ENCODE data around the gene SF1.

SF1 gene

GRCh38 chr11:64759722-64760719, 18.3 kb downstream of the SF1 start, which contains the start of gene PYGM:
TSS of gene PYGM (minus strand) at chr11:64759974. CDS start at chr11:64759898, 76 bp downstream.
- no peak for DNase-seq

- no peak for DNase-seq
These were observed 19.1 kb downstream of the SF1 start for GRCh38 chr11:64759131-64759721.

GRCh38 chr11:64758330-64759079, 19.8 kb downstream of the SF1 start:
- DNase-seq: no peak

GRCh38 chr11:64757549-64758329, 20.6 kb downstream of the SF1 start:
- DNase-seq: no peak

GRCh38 chr11:64755681-64756361, 22.5 kb downstream of the SF1 start:
- no peak for DNase-seq

DNA sequence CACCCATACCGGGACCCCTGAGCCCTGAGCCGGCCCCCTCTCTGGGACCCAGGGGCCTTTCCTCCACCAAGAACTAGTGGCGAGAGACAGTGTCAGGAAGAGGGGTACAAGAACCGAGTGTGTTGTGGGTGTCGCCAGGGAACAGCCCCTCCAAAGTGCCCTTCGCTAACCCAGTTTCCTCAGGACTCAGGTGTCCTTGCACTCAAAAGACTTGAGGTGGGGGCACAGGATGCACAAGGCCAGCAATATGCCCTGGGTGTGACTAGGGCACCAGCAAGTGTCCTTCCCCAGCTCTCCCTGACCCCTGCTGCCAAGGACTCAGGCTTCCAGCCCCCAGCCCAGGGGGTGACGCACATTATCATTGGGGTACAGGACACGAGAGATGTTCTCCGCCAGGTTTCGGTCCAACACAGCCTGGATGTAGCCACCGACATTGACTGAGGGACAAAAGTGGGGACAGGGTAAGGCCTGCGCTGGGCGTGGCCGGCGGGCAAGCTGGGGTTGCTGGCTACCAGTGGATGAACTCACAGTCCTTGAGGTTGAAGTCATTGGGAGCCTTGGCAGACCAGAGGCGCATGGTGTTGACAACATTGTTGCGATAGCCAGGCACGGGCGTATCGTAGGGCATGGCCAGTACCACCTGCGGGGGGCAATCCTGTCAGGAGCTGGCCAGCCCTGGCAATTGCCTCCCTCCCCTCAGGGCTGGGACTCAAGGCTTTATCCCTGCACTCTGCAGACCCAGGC, 23.3 kb downstream of the SF1 start:
- DNase-seq: no peak

DNA sequence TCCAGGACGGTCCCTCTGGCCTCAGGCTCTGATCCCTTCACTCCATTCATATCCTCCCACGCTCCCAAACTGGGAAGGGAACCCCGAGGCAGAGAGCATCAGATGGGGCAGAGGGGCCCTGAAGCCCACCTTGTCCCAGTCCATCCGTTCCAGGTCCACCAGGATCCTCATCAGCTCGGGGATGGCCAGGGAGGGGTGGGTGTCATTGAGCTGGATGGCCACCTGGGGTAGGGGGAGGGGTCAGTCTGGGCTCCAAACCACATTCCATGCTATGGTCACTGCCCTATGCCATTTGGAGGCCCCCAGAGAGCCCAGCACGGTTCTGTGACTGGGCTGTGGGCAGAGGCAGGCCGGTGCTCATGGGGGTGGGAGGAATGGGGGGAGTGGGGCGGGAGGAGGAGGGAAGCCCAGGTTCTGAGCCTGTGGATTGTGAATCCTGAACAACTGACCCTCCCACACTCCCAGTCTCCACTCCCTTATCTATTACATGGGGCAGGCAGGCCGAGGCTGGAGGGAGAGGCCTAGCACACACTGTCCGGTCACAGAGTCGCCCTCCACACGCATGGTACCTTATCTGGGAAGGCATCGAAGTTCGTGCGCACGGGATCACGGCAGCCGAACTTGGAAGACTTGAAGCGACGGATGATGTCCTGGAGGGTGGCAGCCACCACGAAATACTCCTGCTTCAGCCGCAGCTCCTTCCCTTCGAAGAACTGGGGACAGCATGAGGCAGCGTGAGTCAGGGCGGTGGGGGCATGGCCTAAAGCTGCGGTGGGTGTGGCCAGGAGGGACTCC, 24.0 kb downstream of the SF1 start:
- no peak for DNase-seq

DNA sequence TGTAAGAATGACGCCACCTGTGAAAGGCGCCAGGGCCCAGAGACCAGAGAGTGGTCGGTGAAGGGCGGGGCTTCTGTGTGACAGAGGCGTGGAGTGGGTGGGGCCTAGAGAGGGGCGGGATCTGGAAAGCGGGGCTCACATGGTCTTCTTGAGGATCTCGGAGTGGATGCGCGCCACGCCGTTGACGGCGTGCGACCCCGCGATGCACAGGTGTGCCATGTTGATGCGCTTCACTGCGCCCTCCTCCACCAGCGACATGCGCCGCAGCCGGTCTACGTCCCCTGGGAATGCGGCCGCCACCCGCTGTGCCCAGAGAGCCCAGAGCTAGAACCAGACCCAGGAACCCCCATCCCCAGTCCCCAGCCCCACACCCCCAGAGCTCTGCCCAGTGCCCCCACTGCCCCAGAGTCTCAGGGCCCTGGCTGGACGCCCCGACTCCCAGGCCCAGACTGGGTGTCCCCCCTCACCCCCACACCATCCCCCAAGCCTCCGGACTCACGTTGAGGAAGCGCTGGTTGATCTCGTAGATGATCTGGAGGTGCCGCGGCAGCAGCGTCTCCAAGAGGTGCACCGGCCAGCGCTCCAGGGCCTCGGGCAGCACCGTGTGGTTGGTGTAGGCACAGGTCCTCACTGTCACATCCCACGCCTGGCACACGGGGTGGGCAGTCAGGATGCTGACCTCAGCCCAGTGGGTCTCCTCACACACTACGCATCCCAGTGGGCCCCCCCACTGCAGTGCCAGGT, 24.8 kb downstream of the SF1 start:
- DNase-seq: no peak

DNA sequence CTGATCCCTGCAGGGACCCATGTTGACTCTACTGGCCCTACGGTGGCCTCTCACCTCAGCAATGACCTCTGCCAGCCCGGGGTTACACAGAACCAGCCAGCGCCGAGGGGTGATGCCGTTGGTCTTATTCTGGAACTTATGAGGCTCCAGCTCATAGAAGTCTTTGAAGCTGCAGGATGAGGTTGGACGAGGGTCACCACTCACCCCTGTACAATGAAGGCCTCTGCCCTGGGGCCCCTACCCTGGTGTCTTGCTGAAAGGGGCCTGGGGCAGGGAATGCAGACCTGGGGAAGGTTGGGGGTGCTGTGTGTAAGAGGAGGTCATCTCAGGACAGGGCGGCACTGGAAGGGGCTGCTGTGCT, 25.3 kb downstream of the SF1 start:
- DNase-seq: no peak

DNA sequence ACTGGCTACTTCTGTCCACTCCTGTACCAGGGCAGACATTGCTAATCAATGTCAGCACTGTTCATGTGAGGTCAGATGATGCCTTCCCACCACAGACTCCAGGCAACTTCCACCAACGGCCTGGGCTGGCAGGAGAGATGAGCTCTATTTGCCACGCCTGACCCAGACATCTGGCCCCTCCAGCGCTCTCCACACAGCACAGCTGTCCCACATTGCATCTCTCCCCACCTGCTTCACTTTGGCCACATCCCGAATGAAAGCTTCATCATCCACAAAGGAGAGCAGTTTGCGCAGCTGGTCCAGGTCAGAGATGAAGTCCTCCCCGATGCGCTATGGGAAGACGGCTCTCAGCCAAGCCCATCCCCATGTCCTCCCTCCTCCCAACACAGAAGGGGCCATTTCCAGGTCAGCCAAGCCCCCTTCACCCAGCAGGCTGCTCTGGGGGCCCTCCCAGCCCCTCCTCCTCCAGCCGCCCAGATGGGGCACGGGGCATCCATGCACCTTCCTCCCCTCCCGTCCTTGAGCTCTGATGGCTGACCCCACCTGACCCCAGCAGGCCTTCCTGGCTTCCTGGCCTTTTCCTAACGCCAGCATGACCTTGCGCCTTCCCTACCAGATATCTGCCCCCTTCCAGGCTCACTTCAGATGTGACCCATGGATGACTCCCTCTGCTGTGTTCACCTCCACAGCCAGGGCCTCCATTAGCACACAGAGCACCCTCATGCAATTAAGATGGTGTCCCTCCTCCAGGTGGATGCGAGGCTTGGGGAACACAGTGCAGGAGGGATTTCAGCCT, 26.0 kb downstream of the SF1 start:
- no peak for DNase-seq

DNA sequence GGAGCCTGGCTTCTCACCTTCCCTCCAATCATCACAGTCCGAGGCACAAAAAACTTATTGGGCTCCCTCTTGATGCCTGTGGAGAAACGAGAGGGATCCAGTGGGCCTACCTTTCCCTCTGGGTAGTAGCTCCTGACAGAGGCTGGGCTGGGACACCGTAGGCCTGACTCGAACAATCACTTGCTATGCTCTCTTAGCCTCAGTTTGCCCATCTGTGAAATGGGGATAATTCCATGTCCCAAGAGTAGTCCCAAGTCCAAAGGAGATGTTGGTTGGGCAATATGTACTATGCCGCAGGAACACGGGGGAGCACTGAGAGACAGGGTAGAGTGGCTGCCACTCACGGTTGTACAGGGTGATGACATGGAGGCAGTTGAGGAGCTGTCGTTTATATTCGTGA, 26.8 kb downstream of the SF1 start:
- no peak for DNase-seq

GRCh38 chr11:64751136-64751535, 27.2 kb downstream of the SF1 start:
- DNase-seq: no peak

- DNase-seq: no peak
These were observed 27.8 kb downstream of the SF1 start for GRCh38 chr11:64750361-64751054.

DNA sequence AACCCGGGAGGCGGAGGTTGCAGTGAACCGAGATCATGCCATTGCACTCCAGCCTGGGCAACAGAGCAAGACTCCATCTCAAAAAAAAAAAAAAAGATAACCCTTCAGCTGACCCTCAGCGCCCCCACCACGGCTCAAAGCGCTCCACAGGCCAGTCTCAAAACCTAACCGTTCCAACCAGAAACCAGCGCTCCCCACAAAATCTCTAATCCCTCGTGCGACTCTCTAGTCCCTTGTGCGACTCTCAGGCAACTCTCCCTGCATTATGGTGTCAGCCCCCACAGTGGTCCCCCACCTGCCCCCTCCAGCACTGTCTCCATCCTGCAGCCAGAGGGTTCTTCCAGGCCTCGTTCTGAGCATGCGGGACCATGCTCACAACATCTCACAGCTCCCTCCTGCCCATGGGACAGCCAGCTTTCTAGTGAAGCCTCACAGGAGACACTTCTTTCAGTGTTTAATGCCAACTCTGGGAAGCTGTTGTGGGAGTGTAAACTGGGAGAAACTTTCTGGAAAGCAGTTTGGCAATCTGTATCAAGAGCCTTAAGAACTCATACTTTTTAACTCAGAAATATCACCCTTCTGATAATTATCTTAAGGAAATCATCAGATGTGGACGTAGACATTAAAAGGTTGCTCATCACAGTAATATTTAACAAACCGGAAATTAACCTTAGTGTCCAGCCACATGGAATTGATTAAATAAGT, 30.2 kb downstream of the SF1 start:
- DNase-seq: no peak

GRCh38 chr11:64746486-64746885, 31.9 kb downstream of the SF1 start:
- DNase-seq: no peak

DNA sequence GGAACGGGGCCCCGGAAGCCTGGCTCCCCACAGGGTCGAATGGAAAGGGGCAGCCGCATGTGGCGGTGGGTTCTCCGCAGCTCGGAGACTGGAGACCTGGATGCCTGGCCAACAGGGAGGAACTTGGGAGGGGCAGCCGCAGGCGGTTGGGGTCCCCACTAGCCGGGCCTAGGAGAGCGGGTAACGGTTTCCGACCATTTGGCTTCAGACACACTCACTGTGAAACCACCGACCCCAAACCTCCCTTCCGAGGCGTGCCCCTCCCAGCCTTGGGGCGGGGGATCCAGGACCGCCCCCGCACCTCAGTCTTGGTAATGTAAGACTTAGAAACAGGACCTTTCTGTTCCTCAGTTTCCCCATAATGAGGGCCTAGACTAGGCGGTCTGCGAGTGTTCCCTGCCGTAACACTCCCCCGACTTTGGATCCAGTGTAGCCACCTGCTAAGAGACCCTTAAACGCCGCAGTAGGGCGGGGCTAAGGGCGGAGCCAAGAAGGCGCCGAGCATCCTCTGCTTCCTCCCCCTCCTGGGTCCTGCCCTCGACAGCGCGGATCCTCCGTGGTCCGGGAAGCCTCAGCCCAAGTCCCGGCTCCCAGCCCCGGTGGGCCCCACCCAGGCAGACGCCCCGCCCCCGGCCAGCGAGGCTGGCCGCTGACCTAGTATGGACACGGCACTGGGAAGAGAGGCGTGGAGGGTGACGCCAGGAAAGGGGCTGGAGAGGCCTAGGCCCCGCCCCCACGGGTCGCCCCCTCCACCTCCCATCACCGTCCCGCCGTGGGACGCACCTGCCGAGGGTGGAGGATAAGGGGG, 32.6 kb downstream of the SF1 start:
- DNase-seq: peak in 3 of 4 experiments; percentile 29 to 69 (median 61)

GRCh38 chr11:64745189-64745520, 33.2 kb downstream of the SF1 start:
- DNase-seq: peak in 2 of 4 experiments; percentile 81 to 86
